DOHH2 (cell line): ENCODE results near the gene SNAPC2.

Source experiments
- H3F3A ChIP-seq: fragments of 200-600 bp; sonication (generic), shearing (Covaris generic); 2 replicates; pipeline ENCODE4 v1.6.0; 2016; ENCODE audit warnings: antibody characterized with exemption, mild to moderate bottlenecking; ENCODE audit not compliant: control insufficient read depth, insufficient read depth
- H3K27ac ChIP-seq: fragments of 200-600 bp; sonication (generic); 2 replicates; pipeline ENCODE4 v1.5.1; 2014; ENCODE audit warnings: low read depth, mild to moderate bottlenecking, low read length, moderate library complexity
- H3K27me3 ChIP-seq: fragments of 200-600 bp; sonication (generic); 2 replicates; pipeline ENCODE4 v1.6.1; 2014; ENCODE audit warnings: mild to moderate bottlenecking, low read length, mixed read lengths; ENCODE audit not compliant: control insufficient read depth
- H3K36me3 ChIP-seq: fragments of 200-600 bp; sonication (generic); 2 replicates; pipeline ENCODE4 v1.6.1; 2014; ENCODE audit warnings: mild to moderate bottlenecking, low read length, moderate library complexity, mixed read lengths; ENCODE audit not compliant: control insufficient read depth
- H3K4me1 ChIP-seq: fragments of 200-600 bp; sonication (generic); 2 replicates; pipeline ENCODE4 v1.6.1; 2014; ENCODE audit warnings: mild to moderate bottlenecking, low read length, mixed read lengths; ENCODE audit not compliant: control insufficient read depth
- H3K4me2 ChIP-seq: fragments of 200-600 bp; sonication (generic); 2 replicates; pipeline ENCODE4 v1.6.0; 2014; ENCODE audit warnings: mild to moderate bottlenecking, low read length, moderate library complexity
- H3K4me3 ChIP-seq: fragments of 200-600 bp; sonication (generic); 2 replicates; pipeline ENCODE4 v1.5.1; 2014; ENCODE audit warnings: mild to moderate bottlenecking, low read length, mixed read lengths
- H3K79me2 ChIP-seq: fragments of 200-600 bp; sonication (generic); 2 replicates; pipeline ENCODE4 v1.6.1; 2014; ENCODE audit warnings: mild to moderate bottlenecking, low read length, mixed read lengths; ENCODE audit not compliant: control insufficient read depth
- H3K9me2 ChIP-seq: fragments of 200-600 bp; sonication (generic); replicated peaks from 2 replicates; pipeline ENCODE4 v1.6.1; 2014; ENCODE audit warnings: mild to moderate bottlenecking, low read length, mixed read lengths; ENCODE audit not compliant: control insufficient read depth
- H3K9me3 ChIP-seq: fragments of 200-600 bp; sonication (generic); 2 replicates; pipeline ENCODE4 v1.6.1; 2014; ENCODE audit warnings: antibody characterized with exemption, low read length, mixed read lengths; ENCODE audit not compliant: control insufficient read depth, insufficient read depth
- H4K20me1 ChIP-seq: fragments of 200-600 bp; sonication (generic); 2 replicates; pipeline ENCODE4 v1.6.0; 2014; ENCODE audit warnings: low read depth, mild to moderate bottlenecking, antibody characterized with exemption, low read length, moderate library complexity; ENCODE audit not compliant: control insufficient read depth, insufficient read depth
- CTCF ChIP-seq: fragments of 200-600 bp; sonication (generic); IDR thresholded peaks from one replicate; pipeline ENCODE4 v1.5.1; 2014; ENCODE audit warnings: antibody characterized with exemption, mild to moderate bottlenecking, low read depth, low read length; ENCODE audit not compliant: poor library complexity, severe bottlenecking
- EZH2phosphoT487 ChIP-seq: fragments of 200-600 bp; sonication (generic); IDR thresholded peaks from 2 replicates; pipeline ENCODE4 v1.6.1; 2017; ENCODE audit warnings: borderline replicate concordance, mild to moderate bottlenecking, antibody characterized with exemption, low read length, moderate library complexity, mixed read lengths

Gene SNAPC2

DNA sequence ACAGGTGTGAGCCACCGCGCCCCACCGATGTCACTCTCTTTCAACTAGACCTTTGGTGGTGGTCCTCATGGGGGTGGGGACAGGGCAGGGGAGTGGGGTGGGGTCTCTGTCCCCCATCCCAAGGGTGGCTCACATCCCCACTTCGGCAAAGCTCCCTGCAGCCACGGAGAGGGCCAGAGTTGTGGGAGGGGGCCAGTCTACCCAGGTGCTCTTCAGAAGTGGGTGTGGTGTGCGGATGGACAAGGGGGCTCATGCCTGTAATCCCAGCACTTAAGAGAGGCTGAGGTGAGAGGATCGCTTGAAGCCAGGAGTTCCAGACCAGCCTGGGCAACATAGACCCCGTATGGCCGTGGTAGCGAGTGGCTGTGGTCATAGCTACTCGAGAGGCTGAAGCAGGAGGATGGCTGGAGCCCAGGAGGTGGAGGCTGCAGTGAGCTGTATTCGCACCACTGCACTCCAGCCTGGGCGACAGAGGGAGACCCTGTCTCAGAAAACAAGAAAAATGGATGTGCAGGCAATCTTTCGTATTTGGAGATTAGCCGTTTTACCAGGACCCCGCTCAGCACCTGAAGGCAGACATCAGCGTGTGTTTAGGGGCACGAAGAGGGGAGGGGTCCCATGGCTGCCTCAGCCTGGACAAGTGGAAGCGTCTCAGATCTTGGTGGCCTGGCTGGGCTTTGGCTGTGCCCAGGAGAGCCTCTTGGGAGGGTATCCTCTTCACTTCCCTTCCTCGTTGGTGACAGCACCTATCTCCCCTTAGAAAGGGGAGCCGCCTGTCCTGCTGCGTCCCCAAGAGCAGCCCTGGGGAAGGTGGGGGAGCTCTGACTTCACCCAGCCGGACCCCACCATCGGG, 4.7 kb upstream of the SNAPC2 start:
- Histone ChIP-seq H3K36me3 (peaks cover 14% of the 10 kb centered on the region), H3K4me1 (peaks cover 37% of the 10 kb centered on the region), H3F3A (peaks cover 2% of the 10 kb centered on the region; the same call in 1 of the 2 replicates), H3K27ac (no peak overlapping the region), H3K9me2 (no peaks in the 10 kb centered on the region), H3K4me2 (peak overlapping the region; percentile 58), H3K4me3 (peak overlapping the region; percentile 47), H4K20me1 (no peaks in the 10 kb centered on the region), H3K79me2 (no peaks in the 10 kb centered on the region), H3K9me3 (no peaks in the 10 kb centered on the region), H3K27me3 (peaks cover 41% of the 10 kb centered on the region)
- TF ChIP-seq EZH2phosphoT487 (no peak), CTCF (no peak)

GRCh38 chr19:7916103-7916954, 3.8 kb upstream of the SNAPC2 start:
- peaks cover 41% of the 10 kb centered on the region for H3K27me3 ChIP-seq
- TF ChIP-seq EZH2phosphoT487 (peak; percentile 8; the same call in 1 of the 2 replicates), CTCF (no peak)
- H3K4me3 ChIP-seq, result peak overlapping the region; percentile 47
- H3K27ac ChIP-seq, result no peak overlapping the region
- peak overlapping the region; percentile 58 for H3K4me2 ChIP-seq
- H3K9me3 ChIP-seq, result no peaks in the 10 kb centered on the region
- H3K79me2 ChIP-seq, result no peaks in the 10 kb centered on the region
- peaks cover 3% of the 10 kb centered on the region; the same call in 1 of the 2 replicates for H4K20me1 ChIP-seq
- H3K9me2 ChIP-seq, result no peaks in the 10 kb centered on the region
- H3K4me1 ChIP-seq, result peaks cover 43% of the 10 kb centered on the region
- peaks cover 9% of the 10 kb centered on the region for H3K36me3 ChIP-seq
- H3F3A ChIP-seq, result peaks cover 2% of the 10 kb centered on the region; the same call in 1 of the 2 replicates

- Histone ChIP-seq H3K4me3 (peak overlapping the region; percentile 47), H3K79me2 (no peaks in the 10 kb centered on the region), H3K27ac (no peak overlapping the region), H3K9me2 (no peaks in the 10 kb centered on the region), H3K27me3 (peaks cover 41% of the 10 kb centered on the region), H3K4me1 (peaks cover 47% of the 10 kb centered on the region), H3K4me2 (peak overlapping the region; percentile 58), H3F3A (peaks cover 2% of the 10 kb centered on the region; the same call in 1 of the 2 replicates), H4K20me1 (peaks cover 4% of the 10 kb centered on the region; the same call in 1 of the 2 replicates), H3K9me3 (no peaks in the 10 kb centered on the region), H3K36me3 (peaks cover 3% of the 10 kb centered on the region; the same call in 1 of the 2 replicates)
- TF ChIP-seq EZH2phosphoT487 (no peak), CTCF (no peak)
These were observed 3.2 kb upstream of the SNAPC2 start for GRCh38 chr19:7916955-7917266.
